Keratinocyte (primary cell): Measurements from ENCODE around the gene CTNND1. TPM values are rescaled to one million over a fixed set of nuclear protein-coding genes. Genes with fewer than 3 reads are reported as not detected.

ENCODE experiments used
- DNase-seq: peaks from one replicate; pipeline ENCODE4 v3.0.0-alpha.2; 2011; ENCODE audit warnings: low read depth, missing footprints, low spot score
- FAIRE-seq: peaks from 2 replicates; lab custom pipeline; 2011; peaks lifted over from hg19 to GRCh38; lab: Jason Lieb, UNC
- H2AFZ ChIP-seq: 2 replicates; pipeline ENCODE4 v1.6.0; 2012; ENCODE audit warnings: low read length, control low read depth, inconsistent platforms; ENCODE audit not compliant: control insufficient read depth
- H3K27ac ChIP-seq: 2 replicates; pipeline ENCODE4 v1.5.1; 2011; ENCODE audit warnings: low read length; ENCODE audit not compliant: control insufficient read depth, insufficient read depth
- H3K27me3 ChIP-seq: 3 replicates; pipeline ENCODE4 v1.6.0; 2011; ENCODE audit warnings: low read length; ENCODE audit not compliant: control insufficient read depth, insufficient read depth; ENCODE audit errors: extremely low read depth
- H3K36me3 ChIP-seq, 2 experiments: 2 replicates in 1 of 2; 3 replicates in 1 of 2; pipeline ENCODE4 v1.5.1; 2011; ENCODE audit warnings: low read length in 2 of 2, mild to moderate bottlenecking in 1 of 2; ENCODE audit not compliant: control insufficient read depth in 2 of 2, insufficient read depth in 2 of 2; ENCODE audit errors: extremely low read depth in 1 of 2
- H3K4me1 ChIP-seq: 3 replicates; pipeline ENCODE4 v1.5.1; 2011; ENCODE audit warnings: low read length; ENCODE audit not compliant: control insufficient read depth, insufficient read depth; ENCODE audit errors: extremely low read depth
- H3K4me2 ChIP-seq: 3 replicates; pipeline ENCODE4 v1.6.0; 2011; ENCODE audit warnings: low read depth, low read length; ENCODE audit not compliant: control insufficient read depth, insufficient read depth; ENCODE audit errors: extremely low read depth
- H3K4me3 ChIP-seq, 3 experiments: fragments of 200-600 bp in 1 of 3; sonication (generic) in 1 of 3; 2 replicates in 2 of 3; 3 replicates in 1 of 3; pipeline ENCODE4 v1.5.1; 2011 to 2016; ENCODE audit warnings: low read length in 3 of 3, mild to moderate bottlenecking in 3 of 3, control low read depth in 2 of 3, inconsistent platforms in 1 of 3, low read depth in 1 of 3, mixed read lengths in 1 of 3, mixed run types in 1 of 3, moderate library complexity in 1 of 3; ENCODE audit not compliant: control insufficient read depth in 2 of 3, insufficient read depth in 2 of 3; ENCODE audit errors: extremely low read depth in 1 of 3
- H3K79me2 ChIP-seq: 2 replicates; pipeline ENCODE4 v1.6.0; 2012; ENCODE audit warnings: low read length; ENCODE audit not compliant: control insufficient read depth, insufficient read depth
- H3K9ac ChIP-seq: 3 replicates; pipeline ENCODE4 v1.6.0; 2011; ENCODE audit warnings: low read length; ENCODE audit not compliant: control insufficient read depth, insufficient read depth; ENCODE audit errors: extremely low read depth
- H3K9me1 ChIP-seq: 3 replicates; pipeline ENCODE4 v1.6.0; 2011; ENCODE audit warnings: low read length; ENCODE audit not compliant: control insufficient read depth, insufficient read depth; ENCODE audit errors: extremely low read depth
- H3K9me3 ChIP-seq: 2 replicates; pipeline ENCODE4 v1.5.1; 2012; ENCODE audit warnings: low read depth, low read length; ENCODE audit not compliant: control insufficient read depth
- H4K20me1 ChIP-seq: 3 replicates; pipeline ENCODE4 v1.6.0; 2011; ENCODE audit warnings: low read length; ENCODE audit not compliant: control insufficient read depth, insufficient read depth; ENCODE audit errors: extremely low read depth
- EZH2 ChIP-seq: IDR thresholded peaks from one replicate; pipeline ENCODE4 v1.6.1; 2012; ENCODE audit warnings: inconsistent platforms, mild to moderate bottlenecking, low read length, moderate library complexity
- dilution Hi-C: fragments of 300-500 bp; cut with MboI; formaldehyde crosslinking; loops from one replicate; pipeline ENCODE4 v1.7.0; 2020; ENCODE audit warnings: low sequenced_read_pairs; ENCODE audit not compliant: extremely low pct_ligation_motif_present
- polyA plus RNA-seq, 5 experiments: library from polyadenylated mRNA; depleted of rRNA in 3 of 5; stranded (reverse) in 3 of 5; stranded (forward) in 1 of 5; unstranded in 1 of 5; fragments of >200 nt; gene quantifications; 1 replicate in 1 of 5; 2 replicates in 3 of 5; 3 replicates in 1 of 5; pipeline versions ENCODE4 v1.2.1 to v1.2.3, GENCODE V29; 2011 to 2012; ENCODE audit warnings: missing spikeins in 2 of 5, low read depth in 1 of 5, low replicate concordance in 1 of 5
- TF ChIP-seq, protein P1 (sequence below), 3 experiments: IDR thresholded peaks in 1 of 3; conservative IDR thresholded peaks in 1 of 3; optimal IDR thresholded peaks in 1 of 3; 2 replicates in 2 of 3; 3 replicates in 1 of 3; pipeline versions ENCODE3 to v1.5.1; 2011; ENCODE audit warnings: low read length in 3 of 3, mild to moderate bottlenecking in 3 of 3, moderate library complexity in 2 of 3, control low read depth in 1 of 3, inconsistent platforms in 1 of 3; ENCODE audit not compliant: insufficient read depth in 2 of 3; ENCODE audit errors: extremely low read depth in 1 of 3

CTNND1 gene
- polyA plus RNA-seq, 1 donor (not counting 4 experiments of a cell fraction or from before 2014, with no cell fraction given), result 144 TPM

DNA sequence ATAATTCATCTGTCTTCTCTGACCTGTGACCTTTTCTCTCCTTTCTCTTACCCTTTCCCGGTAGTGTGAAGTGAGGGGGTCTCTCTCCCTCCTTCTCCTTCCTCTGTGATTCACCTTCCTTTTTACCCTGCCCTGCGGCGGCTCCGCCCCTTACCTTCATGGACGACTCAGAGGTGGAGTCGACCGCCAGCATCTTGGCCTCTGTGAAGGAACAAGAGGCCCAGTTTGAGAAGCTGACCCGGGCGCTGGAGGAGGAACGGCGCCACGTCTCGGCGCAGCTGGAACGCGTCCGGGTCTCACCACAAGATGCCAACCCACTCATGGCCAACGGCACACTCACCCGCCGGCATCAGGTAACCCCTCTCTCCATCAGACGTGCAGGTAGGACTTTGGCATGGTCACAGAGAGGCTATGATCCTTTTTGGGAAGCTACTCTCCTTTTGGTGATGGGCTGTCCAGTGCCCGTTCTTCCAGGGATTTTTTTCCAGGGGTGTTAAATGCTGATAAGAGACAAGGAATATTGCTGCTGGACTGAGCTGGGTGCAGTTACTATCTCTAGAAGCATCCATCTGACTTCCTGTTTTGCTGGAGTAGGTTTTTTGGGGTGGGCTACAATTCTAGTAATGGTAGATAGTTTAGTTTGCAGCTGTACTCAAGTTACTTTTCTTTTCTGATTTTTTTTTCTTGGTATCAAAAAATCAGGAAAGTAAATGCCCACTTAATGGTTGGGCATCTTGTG, 29.9 kb downstream of the CTNND1 start:
- DNase-seq, result no peak
- dilution Hi-C loops, result no loop called here
- H2AFZ ChIP-seq, result no peak overlapping the region
- H3K27me3 ChIP-seq, result no peaks in the 10 kb centered on the region
- H3K4me1 ChIP-seq, result peaks cover 54% of the 10 kb centered on the region
- peak overlapping the region; percentile 66 for H3K27ac ChIP-seq
- TF ChIP-seq, protein P1, sequence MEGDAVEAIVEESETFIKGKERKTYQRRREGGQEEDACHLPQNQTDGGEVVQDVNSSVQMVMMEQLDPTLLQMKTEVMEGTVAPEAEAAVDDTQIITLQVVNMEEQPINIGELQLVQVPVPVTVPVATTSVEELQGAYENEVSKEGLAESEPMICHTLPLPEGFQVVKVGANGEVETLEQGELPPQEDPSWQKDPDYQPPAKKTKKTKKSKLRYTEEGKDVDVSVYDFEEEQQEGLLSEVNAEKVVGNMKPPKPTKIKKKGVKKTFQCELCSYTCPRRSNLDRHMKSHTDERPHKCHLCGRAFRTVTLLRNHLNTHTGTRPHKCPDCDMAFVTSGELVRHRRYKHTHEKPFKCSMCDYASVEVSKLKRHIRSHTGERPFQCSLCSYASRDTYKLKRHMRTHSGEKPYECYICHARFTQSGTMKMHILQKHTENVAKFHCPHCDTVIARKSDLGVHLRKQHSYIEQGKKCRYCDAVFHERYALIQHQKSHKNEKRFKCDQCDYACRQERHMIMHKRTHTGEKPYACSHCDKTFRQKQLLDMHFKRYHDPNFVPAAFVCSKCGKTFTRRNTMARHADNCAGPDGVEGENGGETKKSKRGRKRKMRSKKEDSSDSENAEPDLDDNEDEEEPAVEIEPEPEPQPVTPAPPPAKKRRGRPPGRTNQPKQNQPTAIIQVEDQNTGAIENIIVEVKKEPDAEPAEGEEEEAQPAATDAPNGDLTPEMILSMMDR (optimal IDR thresholded peaks at IDR 0.05 in 1 of 3, IDR thresholded peaks at IDR 0.05 in 1 of 3, conservative IDR thresholded peaks at IDR 0.05 in 1 of 3; ENCODE audit: extremely low read depth in 1 of 3, insufficient read depth in 2 of 3, low read length in 3 of 3), result no peak
- TF ChIP-seq EZH2, result no peak
- H4K20me1 ChIP-seq, result peaks cover 5% of the 10 kb centered on the region
- peaks cover 16 to 24% of the 10 kb centered on the region in 2 experiments for H3K36me3 ChIP-seq
- FAIRE-seq, result no peak
- peaks cover 97% of the 10 kb centered on the region for H3K79me2 ChIP-seq
- no peak overlapping the region for H3K4me3 ChIP-seq
- no peak overlapping the region for H3K9ac ChIP-seq
- no peaks in the 10 kb centered on the region for H3K9me1 ChIP-seq
- H3K9me3 ChIP-seq, result no peaks in the 10 kb centered on the region
- H3K4me2 ChIP-seq, result peak overlapping the region; percentile 67

DNA sequence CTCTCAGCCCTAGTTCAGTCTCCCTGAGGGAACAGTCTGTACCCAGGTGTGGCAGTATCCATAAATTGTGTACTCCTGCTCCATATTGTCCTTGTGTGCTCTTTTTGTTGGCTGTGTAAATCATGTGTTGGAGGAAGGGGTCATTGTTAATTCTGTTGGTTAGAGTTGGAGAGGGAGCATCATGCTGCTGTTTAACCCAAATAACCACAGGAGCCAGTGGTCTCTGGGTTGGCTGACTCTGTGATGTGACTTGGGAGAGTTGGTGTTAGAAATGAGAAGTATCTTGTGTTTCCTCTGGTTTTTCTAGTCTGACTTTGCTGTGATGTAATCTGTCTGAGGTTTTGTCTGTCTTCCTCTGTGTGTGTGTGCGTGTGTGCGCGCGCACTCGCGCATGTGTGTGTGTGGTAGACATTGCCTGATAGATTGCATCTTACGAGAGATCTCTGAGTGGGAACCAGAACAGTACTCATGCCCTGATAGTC, 30.5 kb downstream of the CTNND1 start:
- Histone ChIP-seq H3K27ac (peak overlapping the region; percentile 66), H3K4me3 (peak overlapping the region in 1 of 3 experiments; percentile 4), H3K9me1 (no peaks in the 10 kb centered on the region)

More for the DNA sequence above, 30.5 kb downstream of the CTNND1 start:
- Histone ChIP-seq H4K20me1 (peaks cover 5% of the 10 kb centered on the region), H3K4me2 (peak overlapping the region; percentile 67), H3K79me2 (peaks cover 96% of the 10 kb centered on the region), H3K9ac (no peak overlapping the region), H2AFZ (no peak overlapping the region), H3K9me3 (no peaks in the 10 kb centered on the region), H3K27me3 (no peaks in the 10 kb centered on the region), H3K4me1 (peaks cover 48% of the 10 kb centered on the region), H3K36me3 (peaks cover 20 to 26% of the 10 kb centered on the region in 2 experiments)
- FAIRE-seq (no peak), DNase-seq (no peak)
- dilution Hi-C loops, result no loop called here
- no peak for TF ChIP-seq EZH2
- TF ChIP-seq, protein P1 (optimal IDR thresholded peaks at IDR 0.05 in 1 of 3, IDR thresholded peaks at IDR 0.05 in 1 of 3, conservative IDR thresholded peaks at IDR 0.05 in 1 of 3; ENCODE audit: extremely low read depth in 1 of 3, insufficient read depth in 2 of 3, low read length in 3 of 3), result no peak
